Nephron (organoid): ENCODE results near the gene LAMTOR3.
A peak's percentile ranks its signal among the peaks of the same experiment; 100 is the strongest.

ENCODE experiments used
- H3K27ac Mint-ChIP-seq, 3 experiments: 2 replicates each; pipeline ENCODE4 v1.8.0; 2020; ENCODE audit warnings: mixed read lengths in 3 of 3, mild to moderate bottlenecking in 2 of 3, moderate library complexity in 1 of 3
- H3K27me3 Mint-ChIP-seq: 2 replicates; pipeline ENCODE4 v1.8.0; 2021; ENCODE audit warnings: low read depth, mild to moderate bottlenecking, moderate library complexity, mixed read lengths
- H3K36me3 Mint-ChIP-seq: 2 replicates; pipeline ENCODE4 v1.8.0; 2020; ENCODE audit warnings: low read depth, mixed read lengths
- H3K4me1 Mint-ChIP-seq: 2 replicates; pipeline ENCODE4 v1.8.0; 2020; ENCODE audit warnings: mixed read lengths
- H3K4me3 Mint-ChIP-seq, 3 experiments: 2 replicates each; pipeline ENCODE4 v1.8.0; 2020; ENCODE audit warnings: mild to moderate bottlenecking in 3 of 3, mixed read lengths in 3 of 3, moderate library complexity in 2 of 3
- H3K9me3 Mint-ChIP-seq: 2 replicates; pipeline ENCODE4 v1.8.0; 2020; ENCODE audit warnings: mixed read lengths
- TF ChIP-seq, protein P1 (sequence below), 3 experiments: fragments of 200-600 bp; sonication (generic); IDR thresholded peaks; one replicate each; pipeline ENCODE4 v1.5.0; 2021; ENCODE audit warnings: antibody characterized with exemption in 3 of 3; ENCODE audit not compliant: unreplicated experiment in 3 of 3

LAMTOR3 gene

DNA sequence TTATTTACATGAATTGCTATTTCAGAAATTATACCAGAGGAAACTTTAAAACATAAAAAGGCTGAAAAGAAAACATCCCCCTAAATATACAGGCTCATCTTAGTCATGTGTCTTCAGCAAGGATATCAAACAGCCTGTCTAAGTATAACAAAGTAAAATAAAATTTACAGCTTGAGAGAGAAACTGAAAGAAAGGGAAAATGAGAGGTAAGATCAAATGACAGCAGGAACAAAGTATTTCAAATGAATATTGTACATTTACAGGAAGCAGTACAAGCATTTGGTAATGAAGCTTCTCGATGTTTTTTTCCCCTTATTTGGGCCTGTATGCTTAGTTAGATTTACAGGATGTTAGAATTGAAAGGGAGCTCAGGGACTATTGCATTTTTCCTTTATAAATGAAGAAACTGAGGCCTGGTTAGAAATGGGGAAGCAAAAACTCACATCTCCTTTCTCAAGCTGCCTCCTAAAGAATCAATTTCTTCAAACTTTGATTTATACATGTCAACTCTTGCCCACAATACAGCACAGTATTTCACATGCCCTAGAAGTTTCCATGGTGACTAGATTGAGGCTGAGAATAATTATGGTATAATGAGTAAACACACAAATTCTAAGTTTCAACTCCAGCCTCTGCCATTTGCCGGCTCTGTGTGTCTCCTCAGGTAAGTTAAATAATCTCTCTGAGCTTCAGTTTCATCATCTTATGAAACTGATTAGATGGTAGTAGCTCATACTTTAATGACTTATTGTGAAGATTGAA lies 48.3 kb downstream of the LAMTOR3 start:
- Mint-ChIP-seq H3K9me3 (no peaks in the 10 kb centered on the region), H3K27ac (peak overlapping the region in 1 of 3 experiments; percentile 4), H3K4me1 (no peaks in the 10 kb centered on the region), H3K27me3 (no peaks in the 10 kb centered on the region), H3K36me3 (no peaks in the 10 kb centered on the region), H3K4me3 (no peak overlapping the region)
- TF ChIP-seq, protein P1, sequence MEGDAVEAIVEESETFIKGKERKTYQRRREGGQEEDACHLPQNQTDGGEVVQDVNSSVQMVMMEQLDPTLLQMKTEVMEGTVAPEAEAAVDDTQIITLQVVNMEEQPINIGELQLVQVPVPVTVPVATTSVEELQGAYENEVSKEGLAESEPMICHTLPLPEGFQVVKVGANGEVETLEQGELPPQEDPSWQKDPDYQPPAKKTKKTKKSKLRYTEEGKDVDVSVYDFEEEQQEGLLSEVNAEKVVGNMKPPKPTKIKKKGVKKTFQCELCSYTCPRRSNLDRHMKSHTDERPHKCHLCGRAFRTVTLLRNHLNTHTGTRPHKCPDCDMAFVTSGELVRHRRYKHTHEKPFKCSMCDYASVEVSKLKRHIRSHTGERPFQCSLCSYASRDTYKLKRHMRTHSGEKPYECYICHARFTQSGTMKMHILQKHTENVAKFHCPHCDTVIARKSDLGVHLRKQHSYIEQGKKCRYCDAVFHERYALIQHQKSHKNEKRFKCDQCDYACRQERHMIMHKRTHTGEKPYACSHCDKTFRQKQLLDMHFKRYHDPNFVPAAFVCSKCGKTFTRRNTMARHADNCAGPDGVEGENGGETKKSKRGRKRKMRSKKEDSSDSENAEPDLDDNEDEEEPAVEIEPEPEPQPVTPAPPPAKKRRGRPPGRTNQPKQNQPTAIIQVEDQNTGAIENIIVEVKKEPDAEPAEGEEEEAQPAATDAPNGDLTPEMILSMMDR (IDR thresholded peaks at IDR 0.05; ENCODE audit: unreplicated experiment in 3 of 3), result no peak

GRCh38 chr4:99845179-99845578 lies 49.0 kb downstream of the LAMTOR3 start:
- H3K9me3 Mint-ChIP-seq, result no peaks in the 10 kb centered on the region
- no peak overlapping the region for H3K27ac Mint-ChIP-seq
- H3K4me1 Mint-ChIP-seq, result no peaks in the 10 kb centered on the region
- H3K4me3 Mint-ChIP-seq, result no peak overlapping the region
- TF ChIP-seq, protein P1 (IDR thresholded peaks at IDR 0.05; ENCODE audit: unreplicated experiment in 3 of 3), result no peak
- no peaks in the 10 kb centered on the region for H3K27me3 Mint-ChIP-seq
- H3K36me3 Mint-ChIP-seq, result no peaks in the 10 kb centered on the region

DNA sequence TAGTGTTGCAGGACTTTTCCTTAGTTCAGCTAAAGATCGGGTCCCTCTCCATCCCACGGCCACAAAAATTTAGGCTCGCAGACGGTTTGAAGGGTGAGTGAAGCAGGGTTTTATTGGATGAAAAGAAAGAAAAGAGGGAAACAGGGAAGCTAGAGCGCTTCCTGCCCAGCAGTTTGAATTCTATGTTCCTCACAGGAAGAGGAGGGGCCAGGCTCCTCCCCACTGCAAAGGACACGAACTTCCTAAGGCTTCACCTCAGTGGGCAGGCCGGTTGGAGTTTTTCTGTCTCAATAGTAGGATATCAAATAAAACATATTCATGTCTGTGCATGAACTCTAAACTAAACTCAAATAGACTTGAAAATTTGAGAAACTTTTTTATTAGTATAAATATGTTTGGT lies 50.2 kb downstream of the LAMTOR3 start:
- H3K27ac Mint-ChIP-seq, result no peak overlapping the region
- TF ChIP-seq, protein P1 (IDR thresholded peaks at IDR 0.05; ENCODE audit: unreplicated experiment in 3 of 3), result no peak
- H3K4me3 Mint-ChIP-seq, result no peak overlapping the region
- H3K4me1 Mint-ChIP-seq, result no peaks in the 10 kb centered on the region
- H3K36me3 Mint-ChIP-seq, result no peaks in the 10 kb centered on the region
- H3K27me3 Mint-ChIP-seq, result no peaks in the 10 kb centered on the region
- no peaks in the 10 kb centered on the region for H3K9me3 Mint-ChIP-seq

- Mint-ChIP-seq H3K4me1 (no peaks in the 10 kb centered on the region), H3K27me3 (no peaks in the 10 kb centered on the region), H3K36me3 (no peaks in the 10 kb centered on the region), H3K9me3 (no peaks in the 10 kb centered on the region), H3K4me3 (no peak overlapping the region), H3K27ac (no peak overlapping the region)
- TF ChIP-seq, protein P1 (IDR thresholded peaks at IDR 0.05; ENCODE audit: unreplicated experiment in 3 of 3), result no peak
Observed at GRCh38 chr4:99843413-99843812, 50.8 kb downstream of the LAMTOR3 start.

DNA sequence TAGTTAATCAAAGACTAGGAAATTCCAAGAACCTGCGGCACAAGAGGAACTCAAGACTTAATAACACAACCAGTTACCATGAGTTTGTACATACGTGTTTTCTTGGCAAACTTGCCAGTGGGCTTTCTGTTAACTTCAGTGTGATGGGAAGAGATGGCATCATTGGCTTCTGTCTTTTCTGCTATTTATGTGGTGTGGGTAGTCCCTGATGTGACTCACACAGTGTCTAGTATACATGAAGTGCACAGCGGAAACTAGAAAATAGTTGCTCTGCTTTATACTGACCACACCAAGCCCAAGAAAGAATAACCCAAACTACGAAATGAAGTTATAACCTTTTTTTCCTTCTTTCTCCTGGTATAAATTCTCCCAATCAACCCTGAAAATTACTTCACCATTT lies 53.1 kb downstream of the LAMTOR3 start:
- no peaks in the 10 kb centered on the region for H3K9me3 Mint-ChIP-seq
- H3K4me1 Mint-ChIP-seq, result no peaks in the 10 kb centered on the region
- H3K36me3 Mint-ChIP-seq, result no peaks in the 10 kb centered on the region
- TF ChIP-seq, protein P1 (IDR thresholded peaks at IDR 0.05; ENCODE audit: unreplicated experiment in 3 of 3), result no peak
- H3K27me3 Mint-ChIP-seq, result no peaks in the 10 kb centered on the region
- no peak overlapping the region for H3K4me3 Mint-ChIP-seq
- no peak overlapping the region for H3K27ac Mint-ChIP-seq

- Mint-ChIP-seq H3K4me1 (no peaks in the 10 kb centered on the region), H3K27ac (no peak overlapping the region), H3K36me3 (no peaks in the 10 kb centered on the region), H3K4me3 (no peak overlapping the region), H3K27me3 (no peaks in the 10 kb centered on the region), H3K9me3 (no peaks in the 10 kb centered on the region)
- TF ChIP-seq, protein P1 (IDR thresholded peaks at IDR 0.05; ENCODE audit: unreplicated experiment in 3 of 3), result no peak
Observed at GRCh38 chr4:99838927-99839326, 55.3 kb downstream of the LAMTOR3 start.
